GM12878 (cell line): ENCODE measurements around the gene PNMA1. TPM values are rescaled to one million over a fixed set of nuclear protein-coding genes. Genes with fewer than 3 reads are reported as not detected.

Experiments
- ATAC-seq: fragments of 200-7000 bp; cut with Tn5 transposase; 3 replicates; pipeline ENCODE4 v1.9.1; 2020; ENCODE audit warnings: mild to moderate bottlenecking, moderate library complexity
- BruUV-seq: library from RNA; stranded (reverse); fragments of 400-500 nt; replicated peaks from 2 replicates; lab custom pipeline; 2021; lab: Mats Ljungman, UMichigan
- CTCF ChIA-PET: fragments of 300-600 bp; sonication (Branson Sonifier 250); formaldehyde crosslinking; extraction: SDS; loops from one replicate; lab custom pipeline; 2021; ENCODE audit warnings: inconsistent platforms; lab: Yijun Ruan, JAX
- POLR2A ChIA-PET: fragments of 350-600 bp; formaldehyde crosslinking; extraction: SDS; loops from one replicate; lab custom pipeline; 2021; ENCODE audit warnings: inconsistent platforms; lab: Charles Lee
- RAD21 ChIA-PET: fragments of 300-600 bp; sonication (Branson Sonifier 250); formaldehyde crosslinking; loops from one replicate; lab custom pipeline; 2023; ENCODE audit warnings: antibody characterized with exemption; ENCODE audit not compliant: unreplicated experiment; lab: Charles Lee
- SMC1A ChIA-PET: fragments of 300-600 bp; sonication (Branson Sonifier 250); formaldehyde crosslinking; loops from one replicate; lab custom pipeline; 2023; ENCODE audit not compliant: unreplicated experiment, uncharacterized antibody; lab: Charles Lee
- DNase-seq: peaks from one replicate; pipeline ENCODE4 v3.0.0-alpha.2; 2011; ENCODE audit warnings: low read depth, low spot score
- FAIRE-seq: peaks from 3 replicates; lab custom pipeline; 2011; peaks lifted over from hg19 to GRCh38; lab: Jason Lieb, UNC
- H2AFZ ChIP-seq: 2 replicates; pipeline ENCODE4 v1.6.0; 2011; ENCODE audit warnings: low read depth, low read length, control low read depth; ENCODE audit not compliant: control insufficient read depth
- H3K27ac ChIP-seq: 2 replicates; pipeline ENCODE4 v1.5.1; 2011; ENCODE audit warnings: control low read depth; ENCODE audit not compliant: control insufficient read depth, insufficient read depth
- H3K27me3 ChIP-seq, 2 experiments: replicated peaks in 1 of 2; 2 replicates each; pipeline versions ENCODE4 v1.6.0 to v1.6.1; 2011; ENCODE audit warnings: low read length in 1 of 2; ENCODE audit not compliant: control insufficient read depth in 2 of 2, insufficient read depth in 2 of 2
- H3K36me3 ChIP-seq, 2 experiments: 2 replicates each; pipeline ENCODE4 v1.5.1; 2011; ENCODE audit warnings: low read length in 1 of 2; ENCODE audit not compliant: control insufficient read depth in 2 of 2, insufficient read depth in 2 of 2
- H3K4me1 ChIP-seq: 2 replicates; pipeline ENCODE4 v1.6.1; 2011; ENCODE audit warnings: mild to moderate bottlenecking, low read length, moderate library complexity, mixed read lengths; ENCODE audit not compliant: control insufficient read depth, insufficient read depth
- H3K4me2 ChIP-seq: 2 replicates; pipeline ENCODE4 v1.6.0; 2011; ENCODE audit warnings: control low read depth; ENCODE audit not compliant: control insufficient read depth, insufficient read depth
- H3K4me3 ChIP-seq: fragments of 200-600 bp; sonication (generic); 2 replicates; pipeline ENCODE4 v1.5.1; 2016
- H3K79me2 ChIP-seq: 2 replicates; pipeline ENCODE4 v1.6.0; 2011; ENCODE audit warnings: low read length; ENCODE audit not compliant: control insufficient read depth, insufficient read depth
- H3K9ac ChIP-seq: 2 replicates; pipeline ENCODE4 v1.8.0; 2011; ENCODE audit warnings: low read length, control low read depth, mixed read lengths; ENCODE audit not compliant: control insufficient read depth, insufficient read depth
- H3K9me3 ChIP-seq: replicated peaks from 3 replicates; pipeline ENCODE4 v1.5.1; 2011; ENCODE audit warnings: mild to moderate bottlenecking, low read length; ENCODE audit not compliant: control insufficient read depth, insufficient read depth
- H4K20me1 ChIP-seq: 2 replicates; pipeline ENCODE4 v1.6.0; 2011; ENCODE audit not compliant: control insufficient read depth, insufficient read depth
- CBFB ChIP-seq: IDR thresholded peaks from 2 replicates; pipeline ENCODE4 v1.6.1; 2016; ENCODE audit warnings: antibody characterized with exemption, low read depth
- CREM ChIP-seq: IDR thresholded peaks from 2 replicates; pipeline ENCODE4 v1.6.1; 2014; ENCODE audit warnings: antibody characterized with exemption, low read depth
- FOXK2 ChIP-seq: fragments of 450-650 bp; IDR thresholded peaks from 2 replicates; pipeline ENCODE4 v1.6.1; 2017; ENCODE audit warnings: mild to moderate bottlenecking, moderate library complexity
- LARP7 ChIP-seq: fragments of 450-650 bp; IDR thresholded peaks from 2 replicates; pipeline ENCODE4 v1.6.1; 2017; ENCODE audit warnings: mild to moderate bottlenecking
- MEF2A ChIP-seq: IDR thresholded peaks from 2 replicates; pipeline ENCODE4 v1.6.1; 2011; ENCODE audit warnings: low read depth, mild to moderate bottlenecking, low read length, moderate library complexity; ENCODE audit not compliant: insufficient read depth
- RAD51 ChIP-seq: fragments of 450-650 bp; IDR thresholded peaks from 2 replicates; pipeline ENCODE4 v1.6.1; 2016; ENCODE audit warnings: moderate library complexity, mild to moderate bottlenecking, inconsistent platforms
- TARDBP ChIP-seq: IDR thresholded peaks from 2 replicates; pipeline ENCODE4 v1.6.1; 2016; ENCODE audit warnings: borderline replicate concordance
- TCF12 ChIP-seq: IDR thresholded peaks from 2 replicates; pipeline ENCODE4 v1.6.1; 2011; ENCODE audit warnings: low read depth, mild to moderate bottlenecking, low read length
- TCF3 ChIP-seq: IDR thresholded peaks from 2 replicates; pipeline ENCODE4 v1.6.1; 2012; ENCODE audit warnings: low read depth, mild to moderate bottlenecking, low read length, borderline replicate concordance; ENCODE audit not compliant: insufficient read depth
- ZBTB40 ChIP-seq: fragments of 450-650 bp; IDR thresholded peaks from 2 replicates; pipeline ENCODE4 v1.6.1; 2016; ENCODE audit warnings: mild to moderate bottlenecking, moderate library complexity, borderline replicate concordance
- WGBS: methylation state at CpG from one replicate; pipeline ENCODE4 v1.1.6; 2016; ENCODE audit warnings: low lambda C conversion rate; ENCODE audit not compliant: insufficient replicate concordance, insufficient coverage; ENCODE audit errors: missing lambda C conversion rate; 5-methylcytosine and 5-hydroxymethylcytosine counted together
- in situ Hi-C: fragments of 300-500 bp; cut with MboI; formaldehyde crosslinking; loops from 9 replicates; pipeline ENCODE4 v1.14.3; 2018; ENCODE audit warnings: mixed read lengths
- intact Hi-C: fragments of 100-400 bp; cut with micrococcal nuclease; formaldehyde crosslinking; loops from one replicate; pipeline ENCODE4 v1.14.2; 2022; ENCODE audit not compliant: unreplicated experiment
- polyA plus RNA-seq, 11 experiments: library from polyadenylated mRNA; depleted of rRNA in 4 of 11; unstranded in 6 of 11; stranded (reverse) in 5 of 11; fragments of >200 nt; fragmentation: Nextera tagmentation in 4 of 11; fragmentation: Illumina TruSeq in 1 of 11; extraction: Ambion mirVana in 4 of 11; extraction: Trizol in 1 of 11; gene quantifications; 1 replicate in 1 of 11; 2 replicates in 10 of 11; pipeline versions ENCODE4 v1.2.1 to v1.2.3, GENCODE V29; 2011 to 2016; ENCODE audit warnings: inconsistent platforms in 2 of 11, missing spikeins in 2 of 11, low read depth in 1 of 11
- total RNA-seq, 4 experiments: library from RNA; depleted of rRNA in 3 of 4; stranded (reverse); fragments of >200 nt in 3 of 4; fragmentation: Illumina TruSeq in 1 of 4; extraction: Trizol in 1 of 4; gene quantifications; 2 replicates each; pipeline versions ENCODE4 v1.2.1 to v1.2.3, GENCODE V29; 2013 to 2021
- TF ChIP-seq, protein P1 (sequence below): fragments of 450-650 bp; formaldehyde crosslinking; IDR thresholded peaks from 2 replicates; pipeline ENCODE4 v1.5.0; 2022; ENCODE audit warnings: mild to moderate bottlenecking, missing genetic modification characterization

PNMA1 gene
- total and polyA plus RNA-seq, 10 of the 15 experiments (the other 5 are each of a cell fraction or from before 2014, with no cell fraction given), result 1.8 to 39.3 (median 11.1) TPM

DNA sequence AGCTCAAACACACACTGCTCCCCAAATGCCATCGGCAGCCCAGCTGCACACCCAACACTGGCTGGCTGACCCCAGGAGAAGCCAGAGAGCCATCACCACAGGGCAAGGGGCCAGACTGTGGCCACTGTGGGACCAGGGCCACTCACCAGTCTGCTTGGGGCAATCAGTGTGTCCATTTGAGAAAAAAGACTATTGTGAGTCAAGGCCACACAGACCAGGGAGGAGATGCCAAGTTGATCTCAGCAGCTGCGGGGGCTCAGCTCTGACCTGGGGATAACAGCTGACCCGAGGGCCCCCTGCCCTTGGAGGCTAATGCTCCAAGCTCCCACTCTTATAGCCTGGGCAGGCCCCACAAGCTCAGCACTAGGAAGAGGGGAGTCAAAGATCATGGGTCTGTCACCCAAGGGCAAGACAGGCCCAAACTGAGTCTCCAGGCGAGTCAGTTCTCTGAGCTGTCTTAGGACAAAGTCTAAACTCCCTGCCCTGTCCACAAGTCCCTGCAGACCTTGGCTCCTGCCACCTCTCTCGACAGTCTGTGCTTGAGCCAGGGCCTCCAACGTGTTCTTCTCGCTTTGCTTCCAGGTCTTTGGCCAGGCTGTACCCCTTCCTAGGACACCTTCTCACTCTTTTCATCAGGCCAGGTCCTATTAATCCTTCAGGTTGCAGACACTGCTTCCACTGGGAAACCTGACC lies 30.1 kb upstream of the PNMA1 start (continued):
- TF ChIP-seq ZBTB40, result no peak
- no peak for TF ChIP-seq TCF3
- TF ChIP-seq MEF2A, result no peak
- TF ChIP-seq FOXK2, result no peak
- TF ChIP-seq CREM, result no peak

DNA sequence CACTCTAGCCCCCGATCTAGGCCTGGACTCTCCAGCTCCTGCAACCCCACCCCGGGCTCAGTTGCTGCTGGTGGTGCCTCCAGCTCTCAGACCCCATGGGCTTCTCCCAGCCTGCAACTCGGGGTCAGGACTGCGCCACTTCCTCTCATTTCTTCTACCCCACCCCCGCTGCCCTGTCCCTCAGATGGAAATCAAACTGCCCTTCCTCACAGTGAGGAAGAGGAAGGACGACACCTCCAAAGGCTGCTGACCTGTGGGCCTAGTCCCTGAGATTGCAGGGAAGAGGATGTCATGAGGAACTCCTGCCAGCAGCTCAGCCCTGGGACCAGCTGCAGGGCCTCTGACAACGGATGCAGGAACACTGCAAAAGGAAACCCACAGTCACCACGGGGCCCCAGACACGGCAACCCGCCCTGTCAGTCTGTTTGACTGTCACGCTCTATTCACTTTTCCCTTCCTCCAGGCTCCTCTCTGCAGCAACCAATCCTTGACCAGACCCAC lies 29.3 kb upstream of the PNMA1 start:
- intact Hi-C loops (no loop called here), in situ Hi-C loops (loop anchor here (5.0 to 25.0 kb wide), 2 partner anchors 84 to 294 kb away; no protein-coding TSS in a partner anchor)
- 8% methylated on average over 11 of the region's 11 CpGs for WGBS
- peaks cover 75% of the 10 kb centered on the region for H3K4me1 ChIP-seq
- POLR2A ChIA-PET, result interaction anchor here (0.6 to 6.7 kb wide), 9 partner anchors 9 to 547 kb away, joined by 4 to 54 read pairs (median 6); a partner anchor contains a TSS
- no peak overlapping the region for H2AFZ ChIP-seq
- peaks cover 14 to 42% of the 10 kb centered on the region in 2 experiments for H3K36me3 ChIP-seq
- no peak for DNase-seq
- peak; percentile 77 for FAIRE-seq
- SMC1A ChIA-PET, result interaction anchor here (1.0 to 6.7 kb wide), 15 partner anchors 8 to 82 kb away, joined by 3 to 60 read pairs (median 8); no protein-coding TSS in a partner anchor
- peaks cover 27% of the 10 kb centered on the region for H4K20me1 ChIP-seq
- no peaks in the 10 kb centered on the region for H3K27me3 ChIP-seq
- H3K79me2 ChIP-seq, result peaks cover 100% of the 10 kb centered on the region
- RAD21 ChIA-PET, result interaction anchor here (0.8 to 8.5 kb wide), 9 partner anchors 12 to 83 kb away, joined by 3 to 114 read pairs (median 16); a partner anchor contains a TSS
- no TSS peak for BruUV-seq
- CTCF ChIA-PET, result interaction anchor here (1.1 to 21.0 kb wide), 7 partner anchors 11 to 80 kb away, joined by 3 to 288 read pairs (median 8); a partner anchor contains a TSS
- H3K4me3 ChIP-seq, result peak overlapping the region; percentile 55
- peak overlapping the region; percentile 96 for H3K4me2 ChIP-seq
- H3K27ac ChIP-seq, result peak overlapping the region; percentile 81
- H3K9ac ChIP-seq, result peak overlapping the region; percentile 59; the same call in 1 of the 2 replicates
- ATAC-seq, result peak; percentile 59
- no peaks in the 10 kb centered on the region for H3K9me3 ChIP-seq
- no peak for TF ChIP-seq RAD51
- peak; percentile 72; the same call in 1 of the 2 replicates for TF ChIP-seq CBFB
- no peak for TF ChIP-seq TARDBP
- no peak for TF ChIP-seq LARP7
- TF ChIP-seq, protein P1, sequence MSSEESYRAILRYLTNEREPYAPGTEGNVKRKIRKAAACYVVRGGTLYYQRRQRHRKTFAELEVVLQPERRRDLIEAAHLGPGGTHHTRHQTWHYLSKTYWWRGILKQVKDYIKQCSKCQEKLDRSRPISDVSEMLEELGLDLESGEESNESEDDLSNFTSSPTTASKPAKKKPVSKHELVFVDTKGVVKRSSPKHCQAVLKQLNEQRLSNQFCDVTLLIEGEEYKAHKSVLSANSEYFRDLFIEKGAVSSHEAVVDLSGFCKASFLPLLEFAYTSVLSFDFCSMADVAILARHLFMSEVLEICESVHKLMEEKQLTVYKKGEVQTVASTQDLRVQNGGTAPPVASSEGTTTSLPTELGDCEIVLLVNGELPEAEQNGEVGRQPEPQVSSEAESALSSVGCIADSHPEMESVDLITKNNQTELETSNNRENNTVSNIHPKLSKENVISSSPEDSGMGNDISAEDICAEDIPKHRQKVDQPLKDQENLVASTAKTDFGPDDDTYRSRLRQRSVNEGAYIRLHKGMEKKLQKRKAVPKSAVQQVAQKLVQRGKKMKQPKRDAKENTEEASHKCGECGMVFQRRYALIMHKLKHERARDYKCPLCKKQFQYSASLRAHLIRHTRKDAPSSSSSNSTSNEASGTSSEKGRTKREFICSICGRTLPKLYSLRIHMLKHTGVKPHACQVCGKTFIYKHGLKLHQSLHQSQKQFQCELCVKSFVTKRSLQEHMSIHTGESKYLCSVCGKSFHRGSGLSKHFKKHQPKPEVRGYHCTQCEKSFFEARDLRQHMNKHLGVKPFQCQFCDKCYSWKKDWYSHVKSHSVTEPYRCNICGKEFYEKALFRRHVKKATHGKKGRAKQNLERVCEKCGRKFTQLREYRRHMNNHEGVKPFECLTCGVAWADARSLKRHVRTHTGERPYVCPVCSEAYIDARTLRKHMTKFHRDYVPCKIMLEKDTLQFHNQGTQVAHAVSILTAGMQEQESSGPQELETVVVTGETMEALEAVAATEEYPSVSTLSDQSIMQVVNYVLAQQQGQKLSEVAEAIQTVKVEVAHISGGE (CRISPR knock-in tag), result no peak
- peak; percentile 79; the same call in 1 of the 2 replicates for TF ChIP-seq TCF12
